Neural progenitor cell (in vitro differentiated cells): ENCODE results near the gene ARHGEF26. TPM values are rescaled to one million over a fixed set of nuclear protein-coding genes. Genes with fewer than 3 reads are reported as not detected.
A peak's percentile ranks its signal among the peaks of the same experiment; 100 is the strongest.

Experiments
- DNase-seq: peaks from one replicate; pipeline ENCODE4 v3.0.0-alpha.2; 2016; ENCODE audit warnings: low spot score
- H2AFZ ChIP-seq: fragments of 200-600 bp; sonication (generic); replicated peaks from 2 replicates; pipeline ENCODE4 v1.6.1; 2016; ENCODE audit warnings: antibody characterized with exemption
- H3F3A ChIP-seq: fragments of 200-600 bp; sonication (generic); 2 replicates; pipeline ENCODE4 v1.6.1; 2016; ENCODE audit warnings: antibody characterized with exemption, low read depth
- H3K27ac ChIP-seq: fragments of 200-600 bp; sonication (generic); 2 replicates; pipeline ENCODE4 v1.5.1; 2016; ENCODE audit warnings: mild to moderate bottlenecking
- H3K27me3 ChIP-seq: fragments of 200-600 bp; sonication (generic); 2 replicates; pipeline ENCODE4 v1.6.1; 2016; ENCODE audit warnings: mild to moderate bottlenecking, moderate library complexity
- H3K36me3 ChIP-seq: fragments of 200-600 bp; sonication (generic); 2 replicates; pipeline ENCODE4 v1.5.1; 2016
- H3K4me1 ChIP-seq: fragments of 200-600 bp; sonication (generic); 2 replicates; pipeline ENCODE4 v1.6.1; 2016; ENCODE audit warnings: mixed run types
- H3K4me2 ChIP-seq: fragments of 200-600 bp; sonication (generic); 2 replicates; pipeline ENCODE4 v1.6.1; 2016
- H3K4me3 ChIP-seq: fragments of 200-600 bp; sonication (generic); 2 replicates; pipeline ENCODE4 v1.5.1; 2016
- H3K79me2 ChIP-seq: fragments of 200-600 bp; sonication (generic); 2 replicates; pipeline ENCODE4 v1.6.1; 2016; ENCODE audit warnings: low read depth
- H3K9ac ChIP-seq: fragments of 200-600 bp; sonication (generic); 2 replicates; pipeline ENCODE4 v1.6.1; 2016
- H3K9me3 ChIP-seq: fragments of 200-600 bp; sonication (generic); 2 replicates; pipeline ENCODE4 v1.5.1; 2016; ENCODE audit warnings: low read depth
- H4K20me1 ChIP-seq: fragments of 200-600 bp; sonication (generic); 2 replicates; pipeline ENCODE4 v1.6.1; 2016; ENCODE audit warnings: low read depth
- H3K27ac Mint-ChIP-seq: 3 replicates; pipeline ENCODE4 v1.8.0; 2021; ENCODE audit warnings: mixed read lengths
- H3K27me3 Mint-ChIP-seq: 2 replicates; pipeline ENCODE4 v1.8.0; 2022; ENCODE audit warnings: low read depth, mild to moderate bottlenecking, inconsistent platforms, moderate library complexity, mixed read lengths; ENCODE audit not compliant: insufficient read depth
- H3K36me3 Mint-ChIP-seq: 3 replicates; pipeline ENCODE4 v1.8.0; 2021; ENCODE audit warnings: mixed read lengths
- H3K4me1 Mint-ChIP-seq: 3 replicates; pipeline ENCODE4 v1.8.0; 2021; ENCODE audit warnings: mixed read lengths
- H3K4me3 Mint-ChIP-seq: 3 replicates; pipeline ENCODE4 v1.8.0; 2021; ENCODE audit warnings: mild to moderate bottlenecking, moderate library complexity, mixed read lengths
- H3K9me3 Mint-ChIP-seq: 3 replicates; pipeline ENCODE4 v1.8.0; 2020; ENCODE audit warnings: mixed read lengths
- EZH2 ChIP-seq: fragments of 200-600 bp; sonication (generic); IDR thresholded peaks from 2 replicates; pipeline ENCODE4 v1.6.1; 2017; ENCODE audit warnings: antibody characterized with exemption, mild to moderate bottlenecking, moderate library complexity
- EZH2phosphoT487 ChIP-seq: fragments of 200-600 bp; sonication (generic); IDR thresholded peaks from 2 replicates; pipeline ENCODE4 v1.6.1; 2017; ENCODE audit warnings: antibody characterized with exemption
- total RNA-seq: library from RNA; depleted of rRNA; stranded (reverse); fragments of >200 nt; gene quantifications from 2 replicates; pipeline ENCODE4 v1.2.3, GENCODE V29; 2015; ENCODE audit warnings: low replicate concordance
- TF ChIP-seq, protein P1 (sequence below): fragments of 200-600 bp; sonication (generic); IDR thresholded peaks from 2 replicates; pipeline ENCODE4 v1.5.1; 2017; ENCODE audit warnings: antibody characterized with exemption, mild to moderate bottlenecking

Gene ARHGEF26
- total RNA-seq, 1 donor from 2014 or later = 14.0 TPM

DNA sequence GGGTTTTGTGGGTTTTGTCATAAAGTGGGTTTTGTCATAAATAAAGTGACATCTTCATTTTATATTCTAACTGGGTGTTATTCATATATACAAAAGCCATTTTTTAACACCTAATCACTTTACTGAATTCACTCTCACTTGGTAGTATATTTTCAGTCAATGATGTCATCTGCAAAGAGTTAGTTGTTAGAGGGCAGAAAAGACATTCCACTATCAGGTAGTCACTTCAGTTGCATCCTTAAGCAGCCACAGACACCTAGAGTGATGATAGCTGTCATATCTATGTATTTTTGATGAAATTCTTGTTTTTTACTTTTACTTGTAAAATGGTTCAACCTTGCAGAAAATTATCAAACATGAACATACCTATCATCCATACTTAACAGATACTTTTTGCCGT lies 114.1 kb downstream of the ARHGEF26 start:
- H3K9me3 Mint-ChIP-seq = no peaks in the 10 kb centered on the region
- no peak overlapping the region for H3K4me3 ChIP-seq
- no peaks in the 10 kb centered on the region for H3K36me3 ChIP-seq
- H3K4me1 Mint-ChIP-seq = no peaks in the 10 kb centered on the region
- no peaks in the 10 kb centered on the region for H4K20me1 ChIP-seq
- no peaks in the 10 kb centered on the region for H3K79me2 ChIP-seq
- H3K27me3 ChIP-seq = no peaks in the 10 kb centered on the region
- TF ChIP-seq EZH2 (no peak), EZH2phosphoT487 (no peak)
- TF ChIP-seq, protein P1, sequence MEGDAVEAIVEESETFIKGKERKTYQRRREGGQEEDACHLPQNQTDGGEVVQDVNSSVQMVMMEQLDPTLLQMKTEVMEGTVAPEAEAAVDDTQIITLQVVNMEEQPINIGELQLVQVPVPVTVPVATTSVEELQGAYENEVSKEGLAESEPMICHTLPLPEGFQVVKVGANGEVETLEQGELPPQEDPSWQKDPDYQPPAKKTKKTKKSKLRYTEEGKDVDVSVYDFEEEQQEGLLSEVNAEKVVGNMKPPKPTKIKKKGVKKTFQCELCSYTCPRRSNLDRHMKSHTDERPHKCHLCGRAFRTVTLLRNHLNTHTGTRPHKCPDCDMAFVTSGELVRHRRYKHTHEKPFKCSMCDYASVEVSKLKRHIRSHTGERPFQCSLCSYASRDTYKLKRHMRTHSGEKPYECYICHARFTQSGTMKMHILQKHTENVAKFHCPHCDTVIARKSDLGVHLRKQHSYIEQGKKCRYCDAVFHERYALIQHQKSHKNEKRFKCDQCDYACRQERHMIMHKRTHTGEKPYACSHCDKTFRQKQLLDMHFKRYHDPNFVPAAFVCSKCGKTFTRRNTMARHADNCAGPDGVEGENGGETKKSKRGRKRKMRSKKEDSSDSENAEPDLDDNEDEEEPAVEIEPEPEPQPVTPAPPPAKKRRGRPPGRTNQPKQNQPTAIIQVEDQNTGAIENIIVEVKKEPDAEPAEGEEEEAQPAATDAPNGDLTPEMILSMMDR = no peak
- H2AFZ ChIP-seq = no peak overlapping the region
- DNase-seq = no peak
- H3K36me3 Mint-ChIP-seq = peaks cover 9% of the 10 kb centered on the region
- H3K27me3 Mint-ChIP-seq = no peaks in the 10 kb centered on the region
- no peak overlapping the region for H3K4me3 Mint-ChIP-seq
- no peak overlapping the region for H3K27ac ChIP-seq
- H3K27ac Mint-ChIP-seq = no peak overlapping the region
- H3K4me1 ChIP-seq = peaks cover 4% of the 10 kb centered on the region
- no peaks in the 10 kb centered on the region for H3F3A ChIP-seq
- H3K9me3 ChIP-seq = no peaks in the 10 kb centered on the region
- H3K9ac ChIP-seq = no peak overlapping the region
- no peak overlapping the region for H3K4me2 ChIP-seq

DNA sequence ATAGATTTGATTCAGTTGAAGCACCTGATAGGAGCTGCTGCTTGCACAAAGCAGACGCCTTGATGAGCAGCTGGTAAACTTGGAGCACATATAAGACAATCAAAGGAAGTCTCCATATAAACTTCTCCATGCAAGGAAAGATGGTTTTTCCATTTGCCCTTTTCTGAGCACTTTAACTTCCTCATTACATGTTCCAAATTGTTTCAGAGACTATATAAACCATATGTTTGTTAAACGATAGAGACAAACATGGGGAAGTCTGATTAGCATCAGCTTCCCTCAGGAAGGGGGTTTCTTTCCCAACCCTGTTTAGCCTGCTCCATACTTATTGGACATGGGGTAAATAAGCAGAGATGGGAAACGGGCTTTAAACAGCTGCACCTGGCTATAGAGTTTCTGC lies 115.1 kb downstream of the ARHGEF26 start:
- peaks cover 11% of the 10 kb centered on the region for H3K36me3 Mint-ChIP-seq
- DNase-seq = no peak
- Histone ChIP-seq H3K27ac (no peak overlapping the region), H4K20me1 (no peaks in the 10 kb centered on the region), H3K36me3 (no peaks in the 10 kb centered on the region), H3K4me2 (no peak overlapping the region), H3K9me3 (no peaks in the 10 kb centered on the region), H2AFZ (no peak overlapping the region), H3F3A (no peaks in the 10 kb centered on the region), H3K9ac (no peak overlapping the region), H3K4me1 (peaks cover 6% of the 10 kb centered on the region), H3K79me2 (no peaks in the 10 kb centered on the region), H3K4me3 (no peak overlapping the region), H3K27me3 (no peaks in the 10 kb centered on the region)
- no peaks in the 10 kb centered on the region for H3K27me3 Mint-ChIP-seq
- no peaks in the 10 kb centered on the region for H3K4me1 Mint-ChIP-seq
- H3K27ac Mint-ChIP-seq = no peak overlapping the region
- no peaks in the 10 kb centered on the region for H3K9me3 Mint-ChIP-seq
- TF ChIP-seq, protein P1 = no peak
- TF ChIP-seq EZH2 (no peak), EZH2phosphoT487 (no peak)
- no peak overlapping the region for H3K4me3 Mint-ChIP-seq

DNA sequence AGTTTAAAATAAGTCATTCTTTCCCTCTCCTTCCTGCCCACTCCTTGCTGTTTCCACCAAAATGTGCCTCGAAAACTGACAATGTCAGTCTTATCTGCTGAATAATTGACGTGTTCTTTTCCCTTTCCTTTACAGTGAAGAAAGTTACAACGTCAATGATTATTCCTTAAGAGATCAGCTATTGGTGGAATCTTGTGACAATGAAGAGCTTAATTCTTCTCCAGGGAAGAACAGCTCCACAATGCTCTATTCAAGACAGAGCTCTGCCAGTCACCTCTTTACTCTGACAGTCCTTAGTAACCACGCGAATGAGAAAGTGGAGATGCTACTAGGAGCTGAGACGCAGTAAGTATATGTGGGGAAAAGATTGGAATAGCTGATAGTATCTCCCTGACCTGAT lies 119.0 kb downstream of the ARHGEF26 start:
- no peaks in the 10 kb centered on the region for H3K27me3 ChIP-seq
- H3K27me3 Mint-ChIP-seq = no peaks in the 10 kb centered on the region
- no peaks in the 10 kb centered on the region for H3K79me2 ChIP-seq
- DNase-seq = peak; percentile 38
- no peaks in the 10 kb centered on the region for H3K4me1 Mint-ChIP-seq
- H3K9me3 Mint-ChIP-seq = no peaks in the 10 kb centered on the region
- no peak overlapping the region for H3K9ac ChIP-seq
- TF ChIP-seq EZH2 = no peak
- TF ChIP-seq, protein P1 = no peak
- TF ChIP-seq EZH2phosphoT487 = no peak
- H3K27ac Mint-ChIP-seq = no peak overlapping the region
- peaks cover 6% of the 10 kb centered on the region for H3K4me1 ChIP-seq
- no peaks in the 10 kb centered on the region for H3K9me3 ChIP-seq
- peaks cover 12% of the 10 kb centered on the region for H3K36me3 Mint-ChIP-seq
- H3K4me2 ChIP-seq = peak overlapping the region; percentile 11
- H3K27ac ChIP-seq = no peak overlapping the region
- no peaks in the 10 kb centered on the region for H3K36me3 ChIP-seq
- no peak overlapping the region for H3K4me3 Mint-ChIP-seq
- H2AFZ ChIP-seq = no peak overlapping the region
- H4K20me1 ChIP-seq = no peaks in the 10 kb centered on the region
- H3K4me3 ChIP-seq = no peak overlapping the region
- H3F3A ChIP-seq = no peaks in the 10 kb centered on the region

DNA sequence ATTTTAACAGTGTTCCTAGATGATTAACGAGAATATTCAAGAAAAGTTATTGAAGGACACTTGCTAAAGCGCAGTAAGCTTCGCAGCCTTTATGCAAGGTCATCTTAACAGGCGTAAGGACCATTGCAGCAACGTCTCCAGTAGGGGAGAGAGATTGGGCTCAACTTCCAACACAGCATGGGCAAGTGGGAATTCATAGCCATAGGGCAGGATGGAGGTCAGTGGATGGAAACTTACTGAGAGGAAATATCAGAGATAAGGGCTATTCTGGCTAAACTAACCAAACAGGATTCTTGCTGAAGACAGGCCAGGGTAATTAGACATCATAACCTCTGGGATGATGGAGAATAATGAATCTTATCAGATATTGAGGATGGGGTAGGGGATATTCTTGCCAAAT lies 120.3 kb downstream of the ARHGEF26 start:
- Histone ChIP-seq H3K9ac (no peak overlapping the region), H3K27me3 (no peaks in the 10 kb centered on the region), H3K4me3 (no peak overlapping the region), H3K27ac (no peak overlapping the region), H2AFZ (no peak overlapping the region), H3K36me3 (no peaks in the 10 kb centered on the region), H3K4me1 (peaks cover 10% of the 10 kb centered on the region), H3K4me2 (no peak overlapping the region), H3F3A (no peaks in the 10 kb centered on the region), H4K20me1 (no peaks in the 10 kb centered on the region), H3K9me3 (no peaks in the 10 kb centered on the region), H3K79me2 (no peaks in the 10 kb centered on the region)
- DNase-seq = no peak
- TF ChIP-seq EZH2 = no peak
- no peak for TF ChIP-seq EZH2phosphoT487
- TF ChIP-seq, protein P1 = no peak
- Mint-ChIP-seq H3K27ac (no peak overlapping the region), H3K27me3 (peaks cover 2% of the 10 kb centered on the region), H3K4me3 (no peak overlapping the region), H3K9me3 (no peaks in the 10 kb centered on the region), H3K4me1 (no peaks in the 10 kb centered on the region), H3K36me3 (peaks cover 20% of the 10 kb centered on the region)
